IPS-NIHi11 (cell line): ENCODE results near the gene TAS2R9.
"Not testable (repeated sequence)": the region's sequence is repeated elsewhere in the genome, so short reads cannot be mapped to it uniquely, and the experiment has no call there.

Experiments
- DNase-seq: peaks from one replicate; pipeline ENCODE4 v3.0.0; 2012; ENCODE audit warnings: mixed read lengths, low spot score

TAS2R9 gene

DNA sequence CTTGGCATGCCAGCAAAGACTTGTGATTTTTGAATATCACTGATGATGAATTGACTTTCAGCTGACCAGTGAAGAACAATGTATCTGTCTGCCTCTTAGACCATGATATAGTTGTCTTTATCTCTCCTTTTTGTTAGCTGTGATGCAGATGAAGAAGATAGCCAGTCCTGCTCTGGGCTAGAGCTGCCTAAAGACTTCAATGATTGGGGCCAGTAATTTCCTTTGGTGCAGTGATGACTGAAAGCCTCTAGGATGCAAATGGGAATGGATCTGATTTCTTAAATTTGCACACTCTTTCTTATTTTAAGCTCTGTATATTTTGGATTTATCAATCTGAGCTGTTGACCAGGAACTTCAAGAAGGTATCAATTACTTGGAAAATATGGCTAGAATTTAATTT, at the start of gene TAS2R9:
TSS of gene TAS2R9 (minus strand) at position 101 of the 400 bp plus-strand sequence. CDS start at position 8, 93 bp downstream.
- DNase-seq, result no peak

- no peak for DNase-seq
Measured at GRCh38 chr12:10855807-10856206, 45.8 kb upstream of the TAS2R9 start.

DNA sequence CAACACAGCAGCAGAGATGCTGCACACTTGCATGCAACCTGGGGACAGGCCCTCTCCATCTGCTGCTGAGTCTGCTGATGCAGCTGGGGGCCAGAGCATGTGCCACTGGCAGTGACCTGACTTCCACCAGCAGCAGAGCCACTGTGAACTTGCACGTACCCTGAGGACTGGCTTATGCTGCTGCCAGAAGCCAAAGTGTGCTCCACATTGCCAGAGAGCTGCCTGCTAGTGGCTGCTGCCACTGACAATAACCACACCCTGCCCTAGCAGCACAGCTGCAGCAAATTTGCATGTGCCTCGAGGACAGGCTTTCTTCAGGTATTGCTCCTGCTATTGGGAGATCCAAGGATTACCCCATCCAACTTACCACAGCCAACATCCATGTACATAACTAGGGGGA, 43.8 kb upstream of the TAS2R9 start:
- DNase-seq, result no peak

DNA sequence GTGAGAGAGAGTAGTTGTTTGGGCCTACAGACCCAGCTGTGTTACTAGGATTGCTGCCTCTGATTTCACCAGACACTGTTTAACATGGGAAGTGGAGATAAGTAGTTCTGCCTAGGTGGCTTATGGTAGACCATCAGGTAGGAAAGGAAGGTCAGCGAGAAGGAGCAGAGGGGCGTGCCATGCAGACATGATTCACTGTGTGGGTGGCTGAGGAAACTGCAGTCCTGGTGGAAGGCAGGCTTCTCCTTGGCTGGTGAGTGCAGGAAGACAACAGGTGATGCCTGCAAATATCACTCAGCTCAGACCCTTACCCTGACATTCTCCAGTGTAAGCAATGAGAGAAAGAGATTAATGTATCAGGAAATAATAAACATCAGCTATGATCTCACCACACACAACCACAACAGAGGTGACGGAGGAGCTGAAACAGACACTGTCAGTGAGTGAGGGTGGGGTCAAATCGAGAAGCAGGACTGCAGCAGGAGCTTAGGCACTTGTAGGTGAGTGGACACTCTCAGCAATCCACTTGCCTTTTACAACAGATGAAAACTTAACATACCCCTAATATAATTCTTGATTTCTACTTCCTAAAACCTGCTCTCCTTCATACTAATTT, 41.4 kb upstream of the TAS2R9 start:
- DNase-seq, result no peak

- no peak for DNase-seq
Measured at GRCh38 chr12:10849425-10849878, 39.5 kb upstream of the TAS2R9 start, which contains the start of gene PRR4. PRR4 (minus strand) TSS chr12:10849475; CDS start chr12:10849437, 38 bp downstream.

GRCh38 chr12:10847744-10848143, 37.8 kb upstream of the TAS2R9 start:
- DNase-seq, result no peak

- no peak for DNase-seq
Measured at GRCh38 chr12:10842862-10843261, 32.9 kb upstream of the TAS2R9 start.

DNA sequence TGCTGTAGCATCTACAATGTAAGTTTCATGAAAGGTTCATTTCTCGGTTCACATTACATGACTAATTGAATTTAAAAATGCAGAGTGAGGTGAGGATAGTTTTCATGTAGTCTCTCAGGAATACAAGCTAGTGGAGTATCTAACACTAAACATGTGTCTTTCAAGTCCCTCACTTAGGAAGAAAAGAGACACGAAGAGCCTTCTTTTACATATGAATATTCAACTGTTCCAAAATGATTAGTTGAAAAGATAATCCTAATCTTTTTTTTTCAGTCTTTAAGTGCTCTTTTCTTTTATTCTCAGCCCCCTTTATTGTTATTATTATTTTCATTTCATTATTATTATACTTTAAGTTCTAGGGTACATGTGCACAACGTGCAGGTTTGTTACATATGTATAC, 28.5 kb upstream of the TAS2R9 start:
- DNase-seq, result no peak

DNA sequence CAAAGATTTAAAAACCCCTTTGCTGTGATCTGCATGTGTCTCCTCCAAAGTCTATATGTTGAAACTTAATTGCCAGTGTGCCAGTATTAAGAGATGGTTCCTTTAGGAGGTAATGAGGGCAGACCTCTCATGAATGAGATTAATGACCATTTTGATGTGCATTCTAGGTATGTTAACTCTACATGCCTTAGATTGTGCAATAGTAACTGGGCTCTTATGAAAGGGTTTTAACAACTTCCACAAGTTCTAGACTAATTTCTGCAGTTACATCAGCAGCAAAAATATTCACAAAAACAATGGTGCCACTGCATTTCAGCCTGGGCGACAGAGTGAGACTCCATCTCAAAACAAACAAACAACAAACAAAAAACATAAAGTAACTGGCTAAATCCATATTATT, 20.0 kb upstream of the TAS2R9 start:
- no peak for DNase-seq

- no peak for DNase-seq
Measured at GRCh38 chr12:10826258-10826657, 16.3 kb upstream of the TAS2R9 start, which contains the start of gene TAS2R10. TAS2R10 (minus strand) TSS chr12:10826358; CDS start chr12:10826269, 89 bp downstream.

GRCh38 chr12:10824957-10825356, 15.0 kb upstream of the TAS2R9 start:
- no peak for DNase-seq

GRCh38 chr12:10811883-10812536, 2.0 kb upstream of the TAS2R9 start:
- DNase-seq, result no peak

DNA sequence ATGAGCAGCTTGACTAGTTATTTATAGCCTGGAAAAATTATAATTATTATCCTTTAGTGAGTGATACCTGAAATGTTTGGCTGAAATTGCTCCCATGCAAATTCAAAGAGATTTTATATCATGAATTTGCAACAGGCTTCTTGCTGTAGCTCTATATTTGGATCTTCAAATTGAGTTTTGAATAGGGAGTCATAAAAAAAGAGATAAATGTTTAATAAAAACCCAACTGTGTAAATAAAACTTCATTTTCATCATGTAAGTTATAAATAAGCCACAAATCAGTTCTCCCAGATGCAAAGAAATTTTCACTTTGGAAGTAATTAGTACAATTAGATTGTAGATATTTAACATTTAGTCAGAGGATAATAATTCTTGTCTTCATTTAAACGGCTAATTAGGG, 2.8 kb downstream of the TAS2R9 start, which contains the start of gene TAS2R8:
TSS of gene TAS2R8 (minus strand) at position 101 of the 400 bp plus-strand sequence. CDS start 306 bp downstream, outside the sequence.
- no peak for DNase-seq

DNA sequence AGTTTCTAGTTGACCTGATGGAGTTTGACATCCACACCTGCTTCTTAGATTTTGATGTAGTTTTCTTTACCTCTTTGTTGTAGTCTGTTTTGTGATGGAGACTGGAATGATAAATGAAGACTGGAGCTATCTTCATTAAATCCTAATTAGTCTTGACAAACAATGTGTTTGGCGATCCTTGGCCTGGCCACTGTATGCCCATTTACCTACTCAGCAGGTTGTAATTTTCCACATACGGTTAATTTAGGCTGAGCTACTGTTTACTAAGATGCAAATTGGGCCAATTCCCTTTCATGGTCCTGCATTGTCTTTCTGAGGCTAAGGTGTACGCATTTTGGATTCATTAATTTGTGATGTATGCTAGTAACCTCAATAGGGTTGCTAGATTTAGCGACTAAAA, 7.4 kb downstream of the TAS2R9 start, which contains the start of gene TAS2R7:
TSS of gene TAS2R7 (minus strand) at position 41 of the 400 bp plus-strand sequence. CDS start 57 bp downstream, outside the sequence.
- no peak for DNase-seq

- no peak for DNase-seq
Measured at GRCh38 chr12:10801741-10802140, 8.2 kb downstream of the TAS2R9 start.

- no peak for DNase-seq
Measured at GRCh38 chr12:10794222-10794621, 15.7 kb downstream of the TAS2R9 start.

GRCh38 chr12:10791769-10792168, 18.2 kb downstream of the TAS2R9 start:
- DNase-seq, result not testable (repeated sequence)

DNA sequence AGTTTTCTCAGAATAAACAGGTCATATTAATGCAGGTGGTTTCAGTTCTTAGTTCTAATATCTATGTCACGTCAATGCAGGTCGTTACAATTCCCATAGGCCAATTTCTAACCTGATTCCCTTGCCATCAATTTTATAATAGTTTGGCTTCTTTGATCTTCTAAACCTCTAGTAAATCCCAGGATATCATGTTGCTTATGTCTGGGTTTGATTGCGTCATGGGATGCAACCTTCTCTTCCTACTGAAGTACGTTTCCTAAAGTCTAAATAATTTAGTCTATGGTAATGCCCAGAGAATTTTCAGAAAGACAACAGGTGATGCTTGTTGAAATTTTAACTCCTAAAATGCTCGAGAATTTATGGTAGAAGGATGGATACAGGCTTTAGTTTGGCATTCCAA, 26.7 kb downstream of the TAS2R9 start:
- no peak for DNase-seq

GRCh38 chr12:10779103-10779502, 30.9 kb downstream of the TAS2R9 start:
- no peak for DNase-seq

- DNase-seq, result peak; percentile 19
Measured at GRCh38 chr12:10771132-10771733, 38.7 kb downstream of the TAS2R9 start.

DNA sequence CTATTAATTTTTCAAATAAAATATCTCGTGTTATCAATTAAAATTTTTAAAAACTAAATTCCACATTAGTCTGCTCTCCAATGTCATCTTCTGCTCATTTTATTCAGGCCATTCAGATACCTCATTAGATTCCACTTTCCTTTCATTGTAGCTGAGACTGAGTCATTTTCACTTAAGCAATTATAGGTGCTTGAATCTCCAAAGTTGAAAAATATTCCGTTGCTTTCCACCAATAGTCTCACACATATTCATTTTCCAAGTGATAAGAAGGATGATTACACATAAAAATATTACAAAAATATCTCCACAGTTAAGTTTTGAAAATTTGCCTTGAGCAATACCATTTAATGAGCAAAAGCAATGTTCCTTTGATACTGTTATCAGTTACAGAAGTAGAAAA, 50.3 kb downstream of the TAS2R9 start:
- DNase-seq, result no peak
